GM18873 (cell line): ENCODE measurements around the gene SHH.
"Not testable (repeated sequence)": the region's sequence is repeated elsewhere in the genome, so short reads cannot be mapped to it uniquely, and the experiment has no call there.

Experiments used
- ATAC-seq: cut with Tn5 transposase; IDR thresholded peaks from one replicate; pipeline ENCODE4 v1.9.1; 2021; ENCODE audit warnings: mild to moderate bottlenecking, moderate library complexity, moderate number of reproducible peaks; ENCODE audit not compliant: unreplicated experiment, low FRiP score

The SHH gene

GRCh38 chr7:155821851-155822250 lies 9.6 kb upstream of the SHH start:
- no peak for ATAC-seq

GRCh38 chr7:155820788-155821187 lies 8.5 kb upstream of the SHH start:
- ATAC-seq, result no peak

GRCh38 chr7:155820246-155820645 lies 8.0 kb upstream of the SHH start:
- ATAC-seq, result no peak

- ATAC-seq, result no peak
Measured at GRCh38 chr7:155819186-155819585, 6.9 kb upstream of the SHH start.

- ATAC-seq, result no peak
Measured at GRCh38 chr7:155818820-155819168, 6.5 kb upstream of the SHH start.

GRCh38 chr7:155818154-155818819 lies 6.0 kb upstream of the SHH start:
- ATAC-seq, result no peak

- not testable (repeated sequence) for ATAC-seq
Measured at GRCh38 chr7:155817515-155817914, 5.3 kb upstream of the SHH start.

GRCh38 chr7:155816996-155817395 lies 4.7 kb upstream of the SHH start:
- no peak for ATAC-seq

GRCh38 chr7:155816192-155816508 lies 3.9 kb upstream of the SHH start:
- no peak for ATAC-seq

GRCh38 chr7:155815332-155816191 lies 3.3 kb upstream of the SHH start:
- ATAC-seq, result peak; percentile 59

- ATAC-seq, result no peak
Measured at GRCh38 chr7:155814316-155815276, 2.3 kb upstream of the SHH start.

- no peak for ATAC-seq
Measured at GRCh38 chr7:155813546-155814315, 1.5 kb upstream of the SHH start.

- no peak for ATAC-seq
Measured at GRCh38 chr7:155813125-155813524, 862 bp upstream of the SHH start.

GRCh38 chr7:155811560-155811894 lies 736 bp downstream of the SHH start:
- no peak for ATAC-seq

- ATAC-seq, result no peak
Measured at GRCh38 chr7:155810770-155811559, 1.3 kb downstream of the SHH start.

- ATAC-seq, result no peak
Measured at GRCh38 chr7:155809947-155810769, 2.1 kb downstream of the SHH start.

- ATAC-seq, result no peak
Measured at GRCh38 chr7:155809332-155809946, 2.8 kb downstream of the SHH start.

- no peak for ATAC-seq
Measured at GRCh38 chr7:155808549-155809331, 3.5 kb downstream of the SHH start.
